HEK293T (cell line): Measurements from ENCODE around the gene RNF43.

Experiments used
- CTCF ChIA-PET: fragments of 350-600 bp; formaldehyde crosslinking; extraction: SDS; loops from one replicate; lab custom pipeline; 2021; ENCODE audit warnings: antibody characterized with exemption, inconsistent platforms; lab: Yijun Ruan, JAX
- POLR2A ChIA-PET: fragments of 350-600 bp; formaldehyde crosslinking; extraction: SDS; loops from one replicate; lab custom pipeline; 2020; ENCODE audit warnings: antibody characterized with exemption, inconsistent platforms; lab: Yijun Ruan, JAX
- DNase-seq: peaks from one replicate; pipeline ENCODE4 v3.0.0; 2012; ENCODE audit warnings: mixed read lengths; ENCODE audit errors: extremely low spot score
- ARNT ChIP-seq: fragments of 450-650 bp; IDR thresholded peaks from 2 replicates; pipeline ENCODE4 v1.6.1; 2017; ENCODE audit warnings: mild to moderate bottlenecking
- BHLHE40 ChIP-seq: fragments of 450-650 bp; IDR thresholded peaks from 2 replicates; pipeline ENCODE4 v1.6.1; 2016; ENCODE audit warnings: mild to moderate bottlenecking, moderate library complexity, borderline replicate concordance
- CTBP1 ChIP-seq: fragments of 450-650 bp; IDR thresholded peaks from 2 replicates; pipeline ENCODE4 v1.6.1; 2016; ENCODE audit warnings: borderline replicate concordance
- ELF4 ChIP-seq: fragments of 450-650 bp; IDR thresholded peaks from 2 replicates; pipeline ENCODE4 v1.6.1; 2017; ENCODE audit warnings: antibody characterized with exemption
- FOXA1 ChIP-seq: fragments of 450-650 bp; IDR thresholded peaks from 2 replicates; pipeline ENCODE4 v1.6.1; 2016; ENCODE audit warnings: mild to moderate bottlenecking
- FOXK2 ChIP-seq: fragments of 450-650 bp; IDR thresholded peaks from 2 replicates; pipeline ENCODE4 v1.6.1; 2016; ENCODE audit warnings: mild to moderate bottlenecking
- FOXM1 ChIP-seq: fragments of 450-650 bp; IDR thresholded peaks from 2 replicates; pipeline ENCODE4 v1.6.1; 2017; ENCODE audit warnings: mild to moderate bottlenecking, borderline replicate concordance
- HDGF ChIP-seq: fragments of 450-650 bp; IDR thresholded peaks from 2 replicates; pipeline ENCODE4 v1.6.1; 2017; ENCODE audit warnings: antibody characterized with exemption, borderline replicate concordance
- L3MBTL2 ChIP-seq: fragments of 450-650 bp; conservative IDR thresholded peaks from 2 replicates; pipeline ENCODE4 v1.6.1; 2016; ENCODE audit warnings: mild to moderate bottlenecking
- LEF1 ChIP-seq: fragments of 450-650 bp; IDR thresholded peaks from 2 replicates; pipeline ENCODE4 v1.6.1; 2017; ENCODE audit warnings: mild to moderate bottlenecking, borderline replicate concordance
- NFRKB ChIP-seq: fragments of 450-650 bp; IDR thresholded peaks from 2 replicates; pipeline ENCODE4 v1.6.1; 2016; ENCODE audit warnings: mild to moderate bottlenecking, moderate library complexity
- SP1 ChIP-seq: fragments of 450-650 bp; IDR thresholded peaks from 2 replicates; pipeline ENCODE4 v1.6.1; 2017
- SUZ12 ChIP-seq: fragments of 450-650 bp; IDR thresholded peaks from 2 replicates; pipeline ENCODE4 v1.6.1; 2016; ENCODE audit warnings: mild to moderate bottlenecking
- TARDBP ChIP-seq: fragments of 450-650 bp; IDR thresholded peaks from 2 replicates; pipeline ENCODE4 v1.6.1; 2016
- ZNF384 ChIP-seq: fragments of 450-650 bp; IDR thresholded peaks from 2 replicates; pipeline ENCODE4 v1.6.1; 2016
- TF ChIP-seq, protein P1 (sequence below): fragments of 450-650 bp; IDR thresholded peaks from 2 replicates; pipeline ENCODE4 v1.6.1; 2016

The RNF43 gene

GRCh38 chr17:58381124-58382035, 36.0 kb downstream of the RNF43 start:
- TF ChIP-seq FOXK2 (no peak), NFRKB (no peak), CTBP1 (no peak), L3MBTL2 (no peak), SUZ12 (no peak), ZNF384 (no peak), LEF1 (no peak), ELF4 (no peak), FOXM1 (no peak), SP1 (no peak), BHLHE40 (no peak), TARDBP (no peak), ARNT (no peak), HDGF (no peak)
- TF ChIP-seq, protein P1, sequence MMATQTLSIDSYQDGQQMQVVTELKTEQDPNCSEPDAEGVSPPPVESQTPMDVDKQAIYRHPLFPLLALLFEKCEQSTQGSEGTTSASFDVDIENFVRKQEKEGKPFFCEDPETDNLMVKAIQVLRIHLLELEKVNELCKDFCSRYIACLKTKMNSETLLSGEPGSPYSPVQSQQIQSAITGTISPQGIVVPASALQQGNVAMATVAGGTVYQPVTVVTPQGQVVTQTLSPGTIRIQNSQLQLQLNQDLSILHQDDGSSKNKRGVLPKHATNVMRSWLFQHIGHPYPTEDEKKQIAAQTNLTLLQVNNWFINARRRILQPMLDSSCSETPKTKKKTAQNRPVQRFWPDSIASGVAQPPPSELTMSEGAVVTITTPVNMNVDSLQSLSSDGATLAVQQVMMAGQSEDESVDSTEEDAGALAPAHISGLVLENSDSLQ: no peak
- no peak for DNase-seq
- POLR2A ChIA-PET: interaction anchor here (1.2 kb wide), 1 partner anchor 29 kb away, joined by 7 read pairs; the partner anchor contains the start of gene SUPT4H1
- CTCF ChIA-PET: interaction anchor here (0.6 kb wide), 1 partner anchor 164 kb away, joined by 4 read pairs; no protein-coding TSS in a partner anchor

- CTCF ChIA-PET: no interaction called here
- POLR2A ChIA-PET: interaction anchor here (1.6 to 2.7 kb wide), 2 partner anchors 28 to 36 kb away, joined by 6 to 10 read pairs; partner anchors contain the start of genes RNF43 and SUPT4H1
- DNase-seq: no peak
- no peak for TF ChIP-seq TARDBP
- no peak for TF ChIP-seq L3MBTL2
- TF ChIP-seq, protein P1: no peak
- TF ChIP-seq HDGF: no peak
- no peak for TF ChIP-seq SUZ12
- TF ChIP-seq FOXA1: no peak
- no peak for TF ChIP-seq ELF4
- TF ChIP-seq FOXK2: no peak
- TF ChIP-seq ZNF384: no peak
- no peak for TF ChIP-seq SP1
- no peak for TF ChIP-seq NFRKB
- no peak for TF ChIP-seq ARNT
- TF ChIP-seq FOXM1: no peak
- no peak for TF ChIP-seq LEF1
- TF ChIP-seq BHLHE40: no peak
- TF ChIP-seq CTBP1: no peak
Observed at GRCh38 chr17:58380207-58381123, 36.9 kb downstream of the RNF43 start.

DNA sequence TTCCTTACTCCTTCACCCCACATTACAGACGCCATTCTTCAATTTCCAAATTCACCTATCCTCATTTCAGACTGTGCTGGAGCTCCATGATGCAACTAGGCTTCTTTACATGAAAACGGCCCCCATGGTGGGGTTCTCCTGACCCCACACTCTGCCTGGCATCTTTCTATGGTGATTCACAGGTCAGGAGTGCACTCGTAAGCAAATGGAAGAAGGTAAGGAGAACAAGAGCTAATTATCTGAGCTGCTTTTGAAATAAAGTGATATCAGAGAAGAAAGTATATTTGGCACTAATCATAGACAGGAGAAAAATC, 37.9 kb downstream of the RNF43 start:
- CTCF ChIA-PET: interaction anchor here (0.9 kb wide), 1 partner anchor 76 kb away, joined by 3 read pairs; no protein-coding TSS in a partner anchor
- POLR2A ChIA-PET: interaction anchor here (1.6 to 2.7 kb wide), 2 partner anchors 27 to 37 kb away, joined by 6 to 10 read pairs; partner anchors contain the start of genes RNF43 and SUPT4H1
- TF ChIP-seq ELF4 (no peak), LEF1 (no peak), ARNT (no peak), TARDBP (no peak), BHLHE40 (no peak), FOXA1 (no peak), NFRKB (no peak), CTBP1 (no peak), L3MBTL2 (no peak), HDGF (no peak), ZNF384 (no peak), FOXK2 (no peak), FOXM1 (no peak), SUZ12 (no peak), SP1 (no peak)
- TF ChIP-seq, protein P1: no peak
- DNase-seq: no peak

- POLR2A ChIA-PET: interaction anchor here (1.4 to 2.7 kb wide), 3 partner anchors 27 to 38 kb away, joined by 4 to 10 read pairs (median 6); partner anchors contain the start of genes RNF43 and SUPT4H1
- DNase-seq: no peak
- TF ChIP-seq HDGF (no peak), SUZ12 (no peak), LEF1 (no peak), TARDBP (no peak), FOXM1 (no peak), FOXA1 (no peak), ELF4 (no peak), ARNT (no peak), BHLHE40 (no peak), ZNF384 (no peak), L3MBTL2 (no peak), CTBP1 (no peak), SP1 (no peak), NFRKB (no peak), FOXK2 (no peak)
- TF ChIP-seq, protein P1: no peak
- CTCF ChIA-PET: interaction anchor here (0.9 kb wide), 1 partner anchor 75 kb away, joined by 3 read pairs; no protein-coding TSS in a partner anchor
Observed at GRCh38 chr17:58378733-58379510, 38.4 kb downstream of the RNF43 start.
